Jurkat, Clone E6-1 (cell line): Measurements from ENCODE around the gene SLC17A5.
"Not testable (repeated sequence)": the region's sequence is repeated elsewhere in the genome, so short reads cannot be mapped to it uniquely, and the experiment has no call there.

Source experiments
- DNase-seq: peaks from one replicate; pipeline ENCODE4 v3.0.0-alpha.2; 2011; ENCODE audit warnings: low read depth, low spot score
- H3K4me3 ChIP-seq: 2 replicates; pipeline ENCODE4 v1.5.1; 2011; ENCODE audit warnings: mild to moderate bottlenecking, low read length, control low read depth, moderate library complexity

The SLC17A5 gene

GRCh38 chr6:73580247-73581149, 73.3 kb downstream of the SLC17A5 start:
- no peak for DNase-seq
- H3K4me3 ChIP-seq: no peak overlapping the region

DNA sequence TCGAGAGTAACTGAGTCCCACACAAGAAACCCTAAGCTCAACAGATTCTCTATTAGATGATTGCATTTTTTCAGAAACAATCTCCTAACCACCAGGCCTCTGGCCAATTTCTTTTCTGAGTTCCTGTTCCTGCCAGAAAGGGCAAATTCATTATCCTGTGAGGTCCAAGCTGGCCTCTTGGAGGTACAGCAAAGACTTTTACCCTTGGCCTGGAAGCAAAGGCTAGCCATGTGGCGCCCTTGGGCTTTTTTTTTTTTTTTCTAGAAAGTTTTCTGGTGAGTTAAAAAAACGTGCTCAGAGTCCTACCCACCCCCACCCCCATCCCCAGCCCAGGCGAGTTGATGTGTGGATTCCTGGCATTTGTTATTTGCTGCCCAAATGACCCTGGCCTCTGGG, 73.9 kb downstream of the SLC17A5 start:
- no peak for DNase-seq
- no peak overlapping the region for H3K4me3 ChIP-seq

DNA sequence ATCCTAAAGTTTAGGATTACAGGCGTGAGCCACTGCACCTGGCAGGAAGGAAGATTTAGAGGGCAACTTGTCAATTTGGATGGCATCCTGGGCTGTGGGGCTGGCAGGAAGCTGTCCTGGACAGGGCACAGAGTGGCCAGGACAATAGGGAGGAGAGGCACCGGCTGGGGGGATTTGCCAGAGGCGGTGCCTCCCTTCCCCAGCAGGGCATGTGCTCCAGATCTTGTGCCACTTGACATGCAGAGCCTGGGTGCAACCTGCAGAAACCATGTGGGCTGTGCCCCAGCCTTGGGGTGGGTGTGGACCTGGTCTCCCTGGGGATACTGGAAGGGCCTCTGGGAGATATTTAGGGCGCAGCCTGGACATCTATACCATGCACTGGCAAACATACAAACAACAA, 74.4 kb downstream of the SLC17A5 start:
- DNase-seq: no peak
- no peak overlapping the region for H3K4me3 ChIP-seq

DNA sequence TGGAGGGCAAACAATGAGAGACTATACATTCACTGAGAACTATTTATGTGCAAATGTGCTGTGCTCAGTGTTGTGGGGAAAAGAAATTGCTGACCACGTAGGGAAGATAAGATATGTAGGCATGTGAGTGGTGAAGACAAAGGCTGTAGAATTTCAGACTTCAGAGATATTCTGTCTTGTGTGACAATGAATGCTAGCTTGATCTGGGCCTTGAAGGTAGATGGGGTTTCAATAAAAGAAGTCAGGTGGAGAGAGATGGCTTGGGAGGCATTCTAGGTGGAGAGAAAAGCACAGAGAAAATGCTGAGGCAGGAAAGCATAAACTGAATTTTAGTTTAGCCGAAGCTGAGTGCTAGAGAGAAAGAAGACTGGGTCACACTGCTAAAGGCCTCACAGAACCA, 76.1 kb downstream of the SLC17A5 start:
- no peak overlapping the region for H3K4me3 ChIP-seq
- no peak for DNase-seq

- H3K4me3 ChIP-seq, DNase-seq: not testable (repeated sequence)
Measured at GRCh38 chr6:73572531-73572930, 81.3 kb downstream of the SLC17A5 start.

DNA sequence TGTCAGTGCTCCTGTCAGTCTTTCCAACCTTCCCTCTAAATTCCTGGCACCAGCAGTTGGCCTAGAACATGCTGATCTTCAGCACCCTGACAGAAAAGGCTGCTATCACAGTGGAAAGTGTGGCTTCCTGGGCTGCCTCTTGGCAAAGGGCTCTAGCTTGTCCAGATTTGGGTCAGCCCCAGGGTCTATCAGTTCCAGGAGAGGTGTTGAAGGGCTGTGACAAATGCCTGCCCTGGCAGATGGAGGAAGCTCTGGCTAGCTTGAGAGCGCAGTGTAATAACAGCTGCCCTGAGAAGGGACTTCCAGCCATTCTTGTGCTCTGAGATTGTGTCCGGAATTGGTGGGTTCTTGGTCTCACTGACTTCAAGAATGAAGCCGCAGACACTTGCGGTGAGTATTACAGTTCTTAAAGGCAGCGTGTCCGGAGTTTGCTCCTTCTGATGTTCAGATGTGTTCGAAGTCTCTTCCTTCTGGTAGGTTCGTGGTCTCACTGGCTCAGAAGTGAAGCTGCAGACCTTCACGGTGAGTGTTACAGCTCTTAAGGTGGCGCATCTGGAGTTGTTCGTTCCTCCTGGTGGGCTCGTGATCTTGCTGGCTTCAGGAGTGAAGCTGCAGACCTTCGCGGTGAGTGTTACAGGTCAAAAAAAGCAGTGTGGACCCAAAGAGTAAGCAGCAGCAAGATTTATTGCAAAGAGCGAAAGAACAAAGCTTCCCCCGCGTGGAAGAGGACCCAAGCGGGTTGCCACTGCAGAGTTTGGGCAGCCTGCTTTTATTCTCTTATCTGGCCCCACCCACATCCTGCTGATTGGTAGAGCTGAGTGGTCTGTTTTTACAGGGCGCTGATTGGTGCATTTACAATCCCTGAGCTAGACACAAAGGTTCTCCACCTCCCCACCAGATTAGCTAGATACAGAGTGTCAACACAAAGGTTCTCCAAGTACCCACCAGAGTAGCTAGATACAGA, 82.3 kb downstream of the SLC17A5 start:
- H3K4me3 ChIP-seq, DNase-seq: not testable (repeated sequence)

GRCh38 chr6:73569121-73569520, 84.7 kb downstream of the SLC17A5 start:
- H3K4me3 ChIP-seq: no peak overlapping the region
- no peak for DNase-seq

GRCh38 chr6:73566954-73567591, 86.7 kb downstream of the SLC17A5 start:
- no peak overlapping the region for H3K4me3 ChIP-seq

GRCh38 chr6:73566486-73566871, 87.3 kb downstream of the SLC17A5 start:
- not testable (repeated sequence) for DNase-seq, H3K4me3 ChIP-seq

More at GRCh38 chr6:73566954-73567591, 86.7 kb downstream of the SLC17A5 start:
- DNase-seq: no peak

DNA sequence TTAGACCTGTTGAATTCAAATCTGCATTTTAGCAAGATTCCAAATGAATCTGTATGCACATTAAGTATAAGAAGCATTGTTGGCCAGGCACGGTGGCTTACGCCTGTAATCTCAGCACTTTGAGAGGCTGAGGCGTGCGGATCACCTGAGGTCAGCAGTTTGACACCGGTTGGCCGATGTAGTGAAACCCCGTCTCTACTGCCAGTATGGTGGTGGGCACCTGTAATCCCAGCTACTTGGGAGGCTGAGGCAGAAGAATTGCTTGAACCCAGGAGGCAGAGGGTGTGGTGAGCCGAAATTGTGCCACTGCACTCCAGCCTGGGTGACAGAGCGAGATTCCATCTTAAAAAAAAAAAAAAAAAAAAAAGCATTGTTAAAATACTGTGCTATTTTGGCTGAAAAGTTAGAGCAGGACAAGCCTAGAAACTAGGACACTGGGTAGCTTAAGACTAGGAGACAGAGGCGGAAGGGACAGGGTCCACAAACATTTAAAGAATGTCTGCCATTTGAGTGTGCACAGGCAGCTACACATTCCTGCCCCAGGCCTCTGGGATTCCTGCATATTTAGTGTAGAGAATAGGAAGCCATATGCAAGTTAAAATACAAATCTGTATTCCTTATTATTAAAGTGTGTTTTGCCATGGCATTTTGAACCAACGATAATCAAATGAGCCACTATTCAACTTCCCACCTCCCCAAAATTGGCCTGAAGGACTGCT, 87.9 kb downstream of the SLC17A5 start:
- no peak overlapping the region for H3K4me3 ChIP-seq
- DNase-seq: no peak

DNA sequence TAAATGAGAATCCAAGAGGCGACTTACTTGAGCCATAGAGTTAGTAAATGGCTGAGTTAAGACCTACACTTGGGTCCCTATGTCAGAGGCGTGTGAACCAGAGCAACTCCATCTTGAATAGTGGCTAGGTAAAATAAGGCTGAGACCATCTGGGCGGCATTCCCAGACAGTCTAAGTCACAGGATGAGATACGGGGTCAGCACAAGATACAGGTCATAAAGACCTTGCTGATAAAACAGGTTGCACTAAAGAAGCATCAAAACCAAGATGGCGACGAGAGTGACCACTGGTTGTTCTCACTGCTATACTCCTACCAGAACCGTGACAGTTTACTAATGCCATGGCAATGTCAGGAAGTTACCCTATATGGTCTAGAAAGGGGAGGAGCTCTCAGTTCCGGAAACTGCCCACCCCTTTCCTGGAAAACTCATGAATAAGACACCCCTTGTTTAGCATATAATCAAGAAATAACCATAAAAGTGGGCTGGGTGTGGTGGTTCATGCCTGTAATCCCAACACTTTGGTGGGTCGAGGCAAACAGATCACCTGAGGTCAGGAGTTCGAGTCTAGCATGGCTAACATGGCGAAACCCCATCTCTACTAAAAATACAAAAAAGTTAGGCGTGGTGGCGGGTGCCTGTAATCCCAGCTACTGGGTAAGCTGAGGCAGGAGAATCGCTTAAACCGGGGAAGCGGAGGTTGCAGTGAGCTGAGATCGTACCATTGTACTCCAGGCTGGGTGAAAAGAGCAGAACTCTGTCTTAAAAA, 89.0 kb downstream of the SLC17A5 start:
- DNase-seq: no peak
- H3K4me3 ChIP-seq: no peak overlapping the region

DNA sequence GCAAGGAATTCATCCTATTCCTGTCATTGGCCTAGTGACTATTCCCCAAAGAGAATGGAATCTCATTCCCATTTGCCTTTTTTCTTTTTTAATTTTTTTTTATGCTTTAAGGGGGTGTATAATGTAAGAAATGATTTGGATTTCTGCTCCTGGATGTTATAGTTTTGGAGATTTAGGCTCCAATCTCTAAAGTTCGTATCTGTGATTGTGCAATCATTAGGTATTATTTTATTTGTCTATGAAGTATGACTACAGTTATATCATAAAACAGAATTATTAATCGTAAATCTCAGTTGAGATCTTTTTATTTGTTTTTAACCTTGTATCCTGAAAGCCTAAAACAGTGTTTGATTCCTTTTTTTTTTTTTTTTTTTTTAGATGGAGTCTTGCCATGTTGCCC, 91.2 kb downstream of the SLC17A5 start:
- no peak for DNase-seq

DNA sequence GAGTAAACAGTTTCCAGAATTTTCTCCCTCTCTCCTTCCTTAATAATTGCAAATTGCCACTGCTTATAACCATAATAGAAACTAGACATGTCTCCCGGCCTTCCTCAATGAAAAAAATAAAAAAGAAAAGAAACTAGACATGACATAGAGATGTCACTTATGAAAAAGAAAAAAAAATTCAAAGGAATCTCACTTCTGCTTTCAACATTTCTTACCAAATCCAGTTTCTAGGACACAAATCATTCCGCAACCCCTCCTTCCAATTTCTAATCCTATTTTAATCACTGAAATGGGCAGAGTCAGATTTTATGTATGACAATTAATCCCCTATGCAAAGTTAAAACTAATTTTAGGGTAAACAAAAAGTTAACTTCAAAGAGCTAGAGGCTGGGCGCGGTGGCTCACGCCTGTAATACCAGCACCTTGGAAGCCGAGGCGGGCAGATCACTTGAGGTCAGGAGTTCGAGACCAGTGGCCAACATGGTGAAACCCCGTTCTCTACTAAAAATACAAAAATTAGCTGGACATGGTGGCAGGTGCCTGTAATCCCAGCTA, 92.9 kb downstream of the SLC17A5 start:
- DNase-seq: no peak

More for the DNA sequence above, 91.2 kb downstream of the SLC17A5 start:
- H3K4me3 ChIP-seq: no peak overlapping the region

DNA sequence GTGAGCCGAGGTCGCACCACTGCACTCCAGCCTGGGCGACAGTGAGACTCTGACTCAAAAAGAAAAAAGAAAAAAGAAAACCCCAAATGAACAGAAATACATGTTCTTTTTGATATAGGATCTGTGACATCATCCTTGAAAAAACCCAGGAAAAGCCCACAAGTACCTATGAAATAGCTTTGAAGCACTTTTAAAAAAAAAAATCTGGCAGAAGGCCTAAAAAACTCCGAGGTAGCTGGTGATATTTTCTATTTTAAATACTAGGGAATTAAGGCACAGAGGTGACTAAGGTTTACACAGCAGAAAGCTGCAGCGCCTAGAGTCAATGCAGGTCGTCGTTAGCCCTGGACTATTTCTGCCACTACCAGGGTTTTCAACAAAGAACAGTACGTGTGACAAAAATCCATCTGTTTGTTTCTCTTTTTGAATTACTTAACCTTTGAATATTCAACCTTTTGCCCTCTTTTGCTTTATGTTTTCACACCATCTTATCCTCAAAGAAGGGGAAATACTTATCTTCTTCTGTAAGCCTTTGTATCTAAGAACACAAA, 93.5 kb downstream of the SLC17A5 start:
- H3K4me3 ChIP-seq: no peak overlapping the region
- DNase-seq: no peak

More for the DNA sequence above, 92.9 kb downstream of the SLC17A5 start:
- no peak overlapping the region for H3K4me3 ChIP-seq

GRCh38 chr6:73559399-73559794, 94.4 kb downstream of the SLC17A5 start:
- H3K4me3 ChIP-seq, DNase-seq: not testable (repeated sequence)

GRCh38 chr6:73558624-73559398, 95.0 kb downstream of the SLC17A5 start:
- DNase-seq: no peak

DNA sequence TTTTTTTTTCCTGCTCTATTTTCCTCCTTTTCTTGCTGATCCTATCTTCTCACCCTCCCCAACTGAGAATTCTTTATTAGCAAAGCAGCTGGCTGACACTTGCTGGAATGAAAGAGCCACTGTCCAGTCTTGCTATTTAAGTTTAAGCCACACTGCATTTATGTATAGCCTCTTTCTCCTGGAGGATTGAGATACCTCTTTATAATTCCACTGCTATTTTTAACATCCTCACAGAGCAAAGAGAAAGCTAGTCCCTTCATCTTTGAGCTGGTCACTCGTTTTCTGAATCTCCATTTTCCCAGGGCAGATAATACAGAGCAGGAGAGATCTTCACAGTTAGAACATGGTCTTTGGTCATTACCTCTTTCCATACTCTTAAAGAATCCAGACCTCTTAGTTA, 97.0 kb downstream of the SLC17A5 start:
- no peak overlapping the region for H3K4me3 ChIP-seq
- DNase-seq: no peak

More at GRCh38 chr6:73558624-73559398, 95.0 kb downstream of the SLC17A5 start:
- no peak overlapping the region for H3K4me3 ChIP-seq
